Stromal cell of bone marrow (primary cell): Measurements from ENCODE around the gene IRF3.

Source experiments
- DNase-seq: peaks from one replicate; pipeline ENCODE4 v3.0.0-alpha.2; 2012; ENCODE audit warnings: low read depth

IRF3 gene

DNA sequence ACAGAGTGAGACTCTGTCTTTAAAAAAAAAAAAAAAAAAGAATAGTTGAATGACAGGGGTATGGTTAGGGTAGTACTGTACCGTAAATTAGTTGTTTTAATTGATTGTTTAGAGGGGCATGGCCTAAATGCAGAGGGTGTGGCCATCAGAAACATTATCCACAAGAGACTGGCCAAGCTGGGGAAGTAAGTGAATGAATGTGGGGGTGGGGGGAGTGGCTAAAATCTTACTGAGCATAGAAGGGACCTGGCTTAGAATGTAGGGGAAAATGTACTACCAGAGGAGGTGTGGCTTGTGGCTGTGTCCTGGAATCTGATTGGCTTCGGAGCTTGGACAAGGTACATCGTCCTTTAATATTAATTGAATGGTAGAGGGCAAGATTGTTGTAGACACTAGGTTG lies 3.9 kb upstream of the IRF3 start:
- DNase-seq = no peak

DNA sequence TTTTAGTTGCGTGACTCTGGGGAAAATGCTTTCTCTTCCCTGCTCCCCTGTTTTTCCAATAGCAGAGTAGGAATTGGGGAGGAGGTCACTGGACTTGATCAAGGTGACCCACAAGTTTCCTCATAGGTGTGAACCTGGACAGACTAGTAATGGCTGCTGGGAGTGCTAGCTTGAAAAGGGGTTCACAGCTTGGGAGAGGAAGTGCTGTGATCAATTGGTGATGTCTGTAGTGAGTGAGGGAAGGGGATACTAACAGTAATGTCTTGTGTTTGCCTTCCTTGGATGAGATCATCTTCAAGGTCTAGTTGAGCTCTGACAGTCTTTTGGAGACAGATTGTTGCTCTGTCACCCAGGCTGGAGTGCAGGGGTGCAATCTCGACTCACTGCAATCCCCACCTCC lies 1.8 kb upstream of the IRF3 start:
- no peak for DNase-seq

DNA sequence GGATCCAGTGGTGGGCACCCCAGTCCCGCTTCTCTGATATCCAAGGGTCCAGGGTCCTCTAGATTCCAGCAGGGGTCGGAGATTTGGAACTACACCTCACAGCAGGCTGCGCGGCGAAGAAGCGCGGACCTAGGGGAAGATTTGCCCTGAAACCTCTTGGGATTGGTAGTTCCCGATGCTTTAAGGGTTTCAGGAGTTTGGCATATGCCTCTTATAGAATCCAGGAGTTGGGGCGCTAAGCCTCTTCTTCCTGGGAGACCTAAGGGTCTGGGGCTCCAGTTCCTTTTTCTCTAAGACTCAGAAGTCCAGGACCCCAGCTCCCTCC lies 425 bp upstream of the IRF3 start:
- no peak for DNase-seq

DNA sequence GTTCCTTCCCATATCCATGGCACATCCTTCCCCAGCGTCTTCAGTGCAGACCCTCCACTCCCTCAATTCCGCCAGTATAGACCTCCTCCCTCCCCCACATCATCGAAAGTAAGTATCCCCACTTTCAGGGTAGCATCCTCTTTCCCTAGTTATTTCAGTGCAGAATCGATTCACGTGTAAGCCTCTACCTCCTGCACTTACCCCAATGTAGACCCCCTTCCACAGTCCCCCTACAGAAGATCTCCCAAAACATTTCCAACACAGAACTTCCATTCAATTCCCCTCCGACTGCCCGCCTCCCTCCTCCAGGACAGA lies 664 bp downstream of the IRF3 start:
- DNase-seq = no peak

DNA sequence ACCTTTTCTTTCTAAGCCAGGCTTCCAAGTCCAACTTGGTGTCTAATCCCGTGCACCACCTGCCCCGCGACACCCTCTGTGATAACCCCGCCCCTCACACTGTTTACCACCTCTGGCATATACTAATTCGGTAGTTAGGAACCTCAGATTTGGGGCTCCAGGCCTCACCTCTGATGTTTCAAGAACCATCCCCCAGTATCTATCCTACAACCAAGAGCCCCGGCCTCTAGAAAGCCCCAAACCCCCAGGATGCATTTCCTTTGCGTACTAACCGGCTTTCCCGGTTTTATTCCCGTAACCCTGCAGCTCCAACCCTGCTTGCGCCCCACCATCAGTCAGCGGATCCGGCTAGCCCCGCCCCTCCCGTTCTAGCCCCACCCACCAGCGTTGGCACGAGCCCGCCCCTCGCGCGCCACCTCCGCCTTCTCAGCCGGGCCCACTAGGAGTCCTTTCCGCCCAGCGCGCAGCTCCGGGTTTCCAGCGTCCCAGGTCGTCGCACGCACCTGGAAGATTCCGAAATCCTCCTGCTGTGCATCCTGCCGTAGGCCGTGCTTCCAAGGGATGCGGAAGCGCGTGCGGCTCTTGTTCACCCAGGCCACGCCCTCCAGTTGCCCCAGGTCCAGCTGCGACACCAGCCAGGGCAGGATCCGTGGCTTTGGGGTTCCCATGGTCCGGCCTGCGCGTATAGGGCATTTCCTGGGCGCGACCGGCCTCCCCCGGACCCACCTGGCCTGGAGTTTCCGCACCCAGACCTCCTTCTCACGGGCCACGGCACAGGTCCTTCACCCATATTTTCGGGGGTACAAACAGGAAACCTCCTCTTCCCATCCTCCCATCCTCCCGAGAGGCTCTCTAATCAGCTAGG lies 1.3 kb downstream of the IRF3 start:
- peak; percentile 61 for DNase-seq

DNA sequence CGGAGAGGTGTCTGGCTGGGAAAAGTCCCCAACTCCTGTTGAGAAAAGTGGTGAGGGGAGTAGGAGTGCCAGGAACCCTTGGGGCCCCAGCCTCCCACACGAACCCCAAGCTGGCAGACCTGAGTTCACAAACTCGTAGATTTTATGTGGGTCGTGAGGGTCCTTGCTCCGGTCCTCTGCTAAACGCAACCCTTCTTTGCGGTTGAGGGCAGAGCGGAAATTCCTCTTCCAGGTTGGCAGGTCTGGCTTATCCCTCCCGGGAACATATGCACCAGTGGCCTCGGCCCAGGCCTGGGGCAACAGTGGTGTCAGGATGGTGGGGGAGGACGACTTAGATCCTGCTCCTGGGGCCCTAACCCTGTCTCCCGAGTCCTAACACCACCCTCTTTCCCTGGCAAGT lies 2.4 kb downstream of the IRF3 start:
- no peak for DNase-seq

DNA sequence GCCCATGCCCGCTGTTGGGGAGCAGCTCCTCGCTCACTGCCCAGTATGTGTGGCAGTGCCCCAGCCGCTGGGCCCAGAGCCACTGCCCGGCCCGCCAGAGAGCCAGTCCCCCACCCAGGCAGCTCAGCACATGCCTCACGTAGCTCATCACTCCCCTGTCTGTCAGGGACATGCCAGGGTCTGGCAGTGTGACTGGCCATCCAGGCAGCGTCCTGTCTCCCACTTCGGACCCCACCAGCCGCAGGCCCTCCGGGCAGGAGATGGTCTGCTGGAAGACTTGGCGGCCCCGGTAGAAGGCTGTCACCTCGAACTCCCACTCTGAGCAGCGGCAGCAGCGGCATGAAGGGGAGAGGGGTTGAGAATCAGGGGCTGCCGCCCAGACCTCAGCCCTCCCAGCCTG lies 3.6 kb downstream of the IRF3 start:
- DNase-seq = no peak

DNA sequence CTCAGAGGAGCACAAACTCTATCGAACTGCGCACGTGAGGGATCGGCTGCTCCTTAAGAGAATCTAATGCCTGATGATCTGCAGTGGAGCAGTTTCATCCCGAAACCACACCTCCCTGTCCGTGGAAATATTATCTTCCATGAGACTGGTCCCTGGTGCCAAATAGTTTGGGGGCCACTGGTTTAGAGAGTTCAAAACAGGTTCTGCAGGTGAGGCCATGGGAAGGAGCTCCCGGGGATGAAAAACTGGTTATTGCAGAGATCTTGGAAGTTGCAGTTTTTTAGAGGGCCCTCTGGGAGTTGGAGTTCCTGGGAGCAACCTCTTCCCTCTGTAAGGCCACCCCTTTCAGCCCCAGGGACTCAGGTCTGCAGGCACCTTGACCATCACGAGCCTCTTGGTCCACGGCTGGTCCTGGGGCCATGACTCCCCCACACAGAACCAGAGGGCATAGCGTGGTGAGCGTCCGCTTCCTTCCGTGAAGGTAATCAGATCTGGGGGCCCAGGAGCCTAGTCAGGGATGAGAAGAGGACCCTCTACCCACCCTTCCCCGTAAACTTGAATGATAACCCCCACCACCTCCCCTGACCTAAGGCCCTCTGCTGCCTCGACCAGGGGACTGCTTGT lies 5.2 kb downstream of the IRF3 start:
- no peak for DNase-seq

DNA sequence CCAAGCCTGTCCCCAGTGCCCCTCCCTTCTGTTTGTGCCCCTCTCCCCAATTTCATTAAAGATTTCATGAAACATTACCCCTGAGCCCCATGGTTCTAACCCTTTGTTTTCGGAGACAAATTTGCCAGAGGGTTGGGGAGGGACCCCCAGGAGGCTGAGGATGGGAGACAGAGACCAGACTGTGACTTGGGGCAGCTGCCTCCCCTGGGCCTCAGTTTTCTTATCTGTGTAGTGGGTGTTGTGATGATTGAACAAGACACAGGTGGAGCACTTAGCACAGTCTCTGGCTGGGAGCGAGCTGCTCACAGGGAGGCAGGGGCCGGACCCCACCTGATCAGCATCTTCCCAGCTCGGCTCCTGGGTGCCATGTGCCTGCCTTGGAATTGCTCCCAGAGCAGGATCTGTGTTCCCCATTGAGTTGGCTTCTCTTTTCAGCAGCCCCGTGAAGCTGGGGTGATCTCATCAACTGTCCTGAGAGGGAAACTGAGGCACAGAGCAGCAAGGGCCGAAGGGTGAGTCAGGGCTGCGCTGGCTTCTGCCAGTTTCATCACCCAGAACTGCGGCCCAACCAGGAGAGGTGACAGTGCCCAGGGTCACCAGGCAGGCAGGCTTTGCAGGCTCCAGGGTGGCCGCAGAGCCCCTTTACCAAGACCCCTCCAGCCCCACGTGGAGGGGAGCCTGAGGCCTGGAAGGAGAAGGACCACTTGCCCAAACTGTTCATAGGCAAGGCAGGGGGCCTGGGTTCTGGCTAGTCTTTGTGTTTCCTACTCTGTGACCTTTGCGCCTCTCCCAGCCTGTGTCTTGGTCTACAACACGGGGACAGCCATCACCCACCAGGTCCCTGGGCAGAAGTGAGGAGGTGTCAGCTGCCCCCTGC lies 6.9 kb downstream of the IRF3 start:
- no peak for DNase-seq

DNA sequence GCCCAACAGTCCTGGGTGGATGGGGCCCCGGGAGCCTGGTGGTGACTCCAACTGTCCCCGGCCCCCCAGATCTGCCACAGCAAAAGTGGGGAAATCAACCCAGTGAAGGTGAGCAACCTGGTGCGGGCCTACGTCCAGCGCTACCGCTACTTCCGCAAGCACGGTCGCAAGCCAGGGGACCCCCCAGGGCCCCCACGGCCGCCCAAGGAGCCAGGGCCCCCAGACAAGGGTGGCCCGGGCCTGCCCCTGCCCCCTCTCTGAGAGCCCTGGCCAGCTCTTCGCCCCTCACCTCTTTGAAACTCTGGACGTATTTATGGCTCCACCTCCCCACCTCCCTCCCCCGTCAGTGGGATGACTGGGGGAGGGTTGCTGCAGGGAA lies 7.5 kb downstream of the IRF3 start:
- no peak for DNase-seq

DNA sequence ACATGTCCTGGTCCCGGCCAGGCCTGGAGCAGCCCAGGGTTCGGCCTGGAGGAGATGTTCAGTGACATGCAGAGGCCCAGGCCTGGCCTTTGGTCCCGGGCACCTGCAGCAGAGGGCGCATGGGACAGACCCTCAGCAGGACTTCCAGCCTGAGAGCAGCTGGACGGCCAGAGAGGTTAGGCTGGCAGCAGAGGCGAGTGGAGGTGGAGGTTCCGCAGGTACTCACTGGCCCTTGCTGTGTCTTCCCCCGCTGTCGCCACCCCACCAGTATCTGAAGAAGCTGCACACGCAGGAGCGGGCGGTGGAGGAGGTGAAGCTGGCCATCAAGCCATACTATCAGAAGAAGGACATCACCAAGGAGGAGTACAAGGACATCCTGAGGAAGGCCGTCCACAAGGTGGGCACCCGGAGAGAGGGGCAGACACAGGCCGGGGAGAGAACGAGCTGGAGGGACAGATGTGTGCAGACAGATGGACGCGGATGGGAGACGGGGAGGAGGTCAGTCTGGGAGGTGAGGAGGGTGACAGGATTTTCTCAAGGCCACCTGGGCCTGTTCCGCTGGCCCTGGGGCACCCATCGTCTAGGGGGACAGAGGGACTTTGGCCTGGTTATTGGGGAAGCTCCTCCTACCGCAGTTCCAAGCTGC lies 8.0 kb downstream of the IRF3 start:
- DNase-seq = no peak

DNA sequence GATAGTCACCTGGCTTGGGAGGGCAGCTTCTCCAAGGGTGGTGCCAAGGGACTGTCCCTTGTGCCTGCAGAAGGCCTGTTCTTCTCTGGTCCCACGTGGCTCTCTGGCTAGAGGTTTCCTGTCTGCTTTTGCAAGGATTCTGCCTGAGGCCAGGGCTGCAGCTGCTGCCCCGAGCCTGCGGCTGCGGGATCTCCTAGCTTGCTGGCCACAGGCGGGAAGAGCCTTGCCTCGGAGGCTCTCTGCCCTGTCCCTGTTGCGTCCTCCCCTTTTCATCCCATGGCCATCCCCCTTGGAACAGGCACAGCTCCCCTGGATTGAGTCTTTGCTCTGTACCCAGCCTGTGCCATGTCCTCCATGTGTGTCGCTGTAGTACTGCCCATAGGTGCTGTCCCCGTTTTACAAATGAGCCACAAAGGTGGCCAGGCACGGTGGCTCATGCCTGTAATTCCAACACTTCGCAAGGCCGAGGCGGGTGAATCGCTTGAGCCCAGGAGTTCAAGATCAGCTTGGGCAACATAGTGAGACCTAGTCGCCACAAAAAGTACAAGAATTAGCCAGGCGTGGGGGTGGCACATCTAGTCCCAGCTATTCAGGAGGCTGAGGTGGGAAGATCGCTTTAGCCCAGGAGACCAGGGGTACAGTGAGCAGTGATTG lies 9.1 kb downstream of the IRF3 start:
- DNase-seq = no peak

DNA sequence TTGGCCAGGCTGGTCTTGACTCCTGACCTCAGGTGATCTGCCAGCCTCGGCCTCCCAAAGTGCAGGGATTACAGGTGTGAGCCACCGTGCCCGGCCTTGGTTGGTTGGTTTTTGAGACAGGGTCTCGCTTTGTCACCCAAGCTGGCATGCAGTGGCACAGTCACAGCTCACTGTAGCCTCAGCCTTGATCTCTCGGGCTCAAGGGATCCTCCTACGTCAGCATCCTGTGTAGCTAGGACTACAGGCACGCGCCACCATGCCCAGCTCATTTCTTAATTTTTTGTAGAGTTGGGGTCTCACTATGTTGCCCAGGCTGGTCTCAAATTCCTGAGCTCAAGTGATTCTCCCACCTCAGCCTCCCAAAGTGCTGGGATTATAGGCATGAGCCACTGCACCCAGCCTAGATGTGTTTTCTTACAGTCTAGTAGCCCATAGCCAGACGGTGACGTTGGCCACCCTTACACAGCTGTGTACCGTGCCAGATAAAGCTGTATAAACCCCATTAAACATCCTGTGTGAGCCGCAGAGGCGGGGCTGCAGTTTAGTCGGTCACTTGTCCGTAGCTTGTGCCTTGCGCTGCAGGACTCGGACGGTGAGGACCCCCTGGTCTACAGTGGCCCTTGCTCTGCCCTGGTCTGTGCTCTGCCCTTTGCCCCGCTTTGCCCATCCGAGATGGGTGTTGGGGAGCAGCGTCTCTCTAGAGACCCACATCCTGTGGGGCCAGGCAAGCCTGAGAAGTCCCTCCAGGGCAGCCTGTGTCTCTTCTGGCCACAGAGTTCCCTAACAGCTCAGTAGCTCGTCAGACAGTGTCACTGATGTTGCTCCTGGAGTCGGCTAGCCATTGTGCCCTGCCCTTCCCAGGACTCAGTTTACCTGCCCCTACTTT lies 9.8 kb downstream of the IRF3 start:
- no peak for DNase-seq

DNA sequence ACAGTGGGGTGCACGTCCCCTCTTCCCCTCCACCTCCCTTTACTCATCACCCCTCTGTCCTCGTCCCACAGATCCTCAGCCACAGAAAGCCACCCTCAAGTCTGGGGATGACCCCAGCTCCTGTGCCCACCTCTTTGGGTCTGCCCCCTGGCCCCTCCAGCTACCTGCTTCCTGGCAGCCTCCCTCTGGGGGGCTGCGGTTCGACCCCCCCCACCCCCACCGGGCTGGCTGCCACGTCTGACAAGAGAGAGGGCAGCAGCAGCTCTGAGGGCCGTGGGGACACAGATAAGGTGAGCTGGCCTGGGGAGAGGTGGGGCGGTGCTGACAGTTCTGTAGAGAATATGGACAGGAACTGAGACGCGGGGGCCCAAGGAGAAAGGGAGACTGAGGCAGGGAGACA lies 11.1 kb downstream of the IRF3 start:
- no peak for DNase-seq

DNA sequence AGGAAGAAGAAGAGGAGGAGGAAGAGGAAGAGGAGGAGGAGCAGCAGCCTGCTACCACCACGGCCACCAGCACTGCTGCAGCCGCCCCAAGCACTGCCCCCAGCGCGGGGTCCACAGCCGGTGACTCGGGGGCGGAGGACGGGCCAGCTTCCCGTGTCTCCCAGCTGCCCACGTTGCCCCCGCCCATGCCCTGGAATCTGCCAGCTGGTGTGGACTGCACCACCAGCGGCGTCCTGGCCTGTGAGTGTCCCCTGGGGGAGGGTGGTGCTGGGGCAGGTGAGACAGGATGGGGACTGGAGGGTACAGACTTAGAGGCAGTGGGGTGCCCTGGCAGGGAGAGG lies 12.2 kb downstream of the IRF3 start:
- no peak for DNase-seq

DNA sequence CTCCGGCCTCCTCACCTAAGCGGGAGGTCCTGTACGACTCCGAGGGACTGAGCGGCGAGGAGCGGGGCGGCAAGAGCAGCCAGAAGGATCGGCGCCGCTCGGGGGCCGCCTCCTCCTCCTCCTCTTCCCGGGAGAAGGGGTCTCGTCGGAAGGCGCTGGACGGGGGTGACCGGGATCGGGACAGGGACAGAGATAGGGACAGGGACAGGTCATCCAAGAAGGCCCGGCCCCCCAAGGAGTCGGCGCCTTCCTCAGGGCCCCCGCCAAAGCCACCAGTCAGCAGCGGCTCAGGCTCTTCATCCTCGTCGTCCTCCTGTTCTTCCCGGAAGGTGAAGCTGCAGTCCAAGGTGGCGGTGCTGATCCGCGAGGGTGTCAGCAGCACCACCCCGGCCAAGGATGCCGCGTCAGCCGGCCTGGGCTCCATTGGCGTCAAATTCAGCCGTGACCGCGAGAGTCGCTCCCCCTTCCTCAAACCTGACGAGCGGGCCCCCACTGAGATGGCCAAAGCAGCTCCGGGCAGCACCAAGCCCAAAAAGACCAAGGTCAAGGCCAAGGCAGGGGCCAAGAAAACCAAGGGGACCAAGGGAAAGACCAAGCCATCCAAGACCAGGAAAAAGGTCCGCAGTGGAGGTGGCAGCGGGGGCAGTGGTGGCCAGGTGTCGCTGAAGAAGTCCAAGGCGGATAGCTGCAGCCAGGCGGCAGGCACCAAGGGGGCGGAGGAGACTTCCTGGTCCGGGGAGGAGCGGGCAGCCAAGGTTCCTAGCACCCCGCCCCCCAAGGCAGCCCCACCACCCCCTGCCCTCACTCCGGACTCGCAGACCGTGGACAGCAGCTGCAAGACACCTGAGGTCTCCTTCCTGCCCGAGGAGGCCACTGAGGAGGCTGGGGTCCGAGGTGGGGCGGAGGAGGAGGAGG lies 12.8 kb downstream of the IRF3 start:
- no peak for DNase-seq

DNA sequence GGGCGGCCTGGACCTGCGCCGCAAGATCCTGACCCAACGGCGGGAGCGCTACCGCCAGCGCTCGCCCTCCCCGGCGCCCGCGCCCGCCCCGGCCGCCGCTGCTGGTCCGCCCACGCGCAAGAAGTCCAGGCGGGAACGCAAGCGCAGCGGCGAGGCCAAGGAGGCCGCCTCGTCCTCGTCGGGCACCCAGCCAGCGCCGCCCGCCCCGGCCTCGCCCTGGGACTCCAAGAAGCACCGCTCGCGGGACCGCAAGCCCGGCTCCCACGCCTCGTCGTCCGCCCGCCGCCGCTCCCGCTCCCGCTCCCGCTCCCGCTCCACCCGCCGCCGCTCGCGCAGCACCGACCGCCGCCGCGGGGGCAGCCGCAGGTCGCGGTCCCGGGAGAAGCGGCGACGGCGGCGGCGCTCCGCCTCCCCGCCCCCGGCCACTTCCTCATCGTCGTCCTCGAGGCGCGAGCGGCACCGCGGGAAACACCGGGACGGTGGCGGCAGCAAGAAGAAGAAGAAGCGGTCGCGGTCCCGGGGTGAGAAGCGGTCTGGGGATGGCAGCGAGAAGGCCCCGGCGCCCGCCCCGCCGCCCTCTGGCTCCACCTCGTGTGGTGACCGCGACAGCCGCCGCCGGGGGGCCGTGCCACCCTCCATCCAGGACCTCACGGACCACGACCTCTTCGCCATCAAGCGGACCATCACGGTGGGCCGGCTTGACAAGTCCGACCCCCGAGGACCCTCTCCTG lies 13.7 kb downstream of the IRF3 start:
- no peak for DNase-seq

DNA sequence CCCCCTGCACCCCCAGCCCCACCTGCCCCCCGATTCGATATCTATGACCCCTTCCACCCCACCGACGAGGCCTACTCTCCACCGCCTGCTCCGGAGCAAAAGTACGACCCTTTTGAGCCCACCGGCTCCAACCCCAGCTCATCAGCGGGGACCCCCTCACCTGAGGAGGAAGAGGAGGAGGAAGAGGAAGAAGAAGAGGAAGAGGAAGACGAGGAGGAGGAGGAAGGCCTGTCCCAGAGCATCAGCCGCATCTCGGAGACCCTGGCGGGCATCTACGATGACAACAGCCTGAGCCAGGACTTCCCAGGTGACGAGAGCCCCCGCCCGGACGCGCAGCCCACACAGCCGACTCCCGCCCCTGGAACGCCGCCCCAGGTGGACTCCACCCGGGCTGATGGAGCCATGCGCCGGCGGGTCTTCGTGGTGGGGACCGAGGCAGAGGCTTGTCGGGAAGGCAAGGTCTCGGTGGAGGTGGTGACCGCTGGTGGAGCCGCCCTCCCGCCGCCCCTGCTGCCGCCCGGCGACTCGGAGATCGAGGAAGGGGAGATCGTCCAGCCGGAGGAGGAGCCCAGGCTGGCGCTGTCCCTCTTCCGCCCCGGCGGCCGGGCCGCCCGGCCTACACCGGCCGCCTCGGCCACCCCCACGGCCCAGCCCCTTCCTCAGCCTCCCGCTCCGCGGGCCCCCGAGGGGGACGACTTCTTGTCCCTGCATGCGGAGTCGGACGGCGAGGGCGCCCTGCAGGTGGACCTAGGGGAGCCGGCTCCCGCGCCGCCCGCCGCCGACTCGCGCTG lies 14.4 kb downstream of the IRF3 start:
- no peak for DNase-seq

DNA sequence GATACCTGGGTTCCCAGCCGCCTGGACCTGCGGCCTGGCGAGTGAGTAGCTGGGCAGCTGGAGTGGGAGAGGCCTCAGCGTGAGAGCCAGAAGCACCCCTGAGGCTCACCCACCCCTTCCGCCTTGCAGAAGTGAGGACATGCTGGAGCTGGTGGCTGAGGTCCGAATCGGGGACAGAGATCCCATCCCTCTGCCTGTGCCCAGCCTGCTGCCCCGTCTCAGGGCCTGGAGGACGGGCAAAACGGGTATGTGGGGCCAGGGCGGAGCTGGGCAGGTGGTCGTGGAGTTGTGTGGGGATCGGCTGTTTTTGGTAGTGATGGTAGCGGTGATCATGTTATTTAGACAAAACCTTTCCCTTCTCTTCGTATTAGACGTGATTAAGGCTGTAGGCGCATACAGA lies 19.1 kb downstream of the IRF3 start:
- DNase-seq = no peak
